DMS53 treated with DMSO at 0.1 percent for 48 hours (cell line): ENCODE results near the gene JAML.

Experiments
- DNase-seq: peaks from one replicate; lab custom pipeline; 2025; ENCODE audit not compliant: unreplicated experiment; lab: John Stamatoyannopoulos, UW

Gene JAML

DNA sequence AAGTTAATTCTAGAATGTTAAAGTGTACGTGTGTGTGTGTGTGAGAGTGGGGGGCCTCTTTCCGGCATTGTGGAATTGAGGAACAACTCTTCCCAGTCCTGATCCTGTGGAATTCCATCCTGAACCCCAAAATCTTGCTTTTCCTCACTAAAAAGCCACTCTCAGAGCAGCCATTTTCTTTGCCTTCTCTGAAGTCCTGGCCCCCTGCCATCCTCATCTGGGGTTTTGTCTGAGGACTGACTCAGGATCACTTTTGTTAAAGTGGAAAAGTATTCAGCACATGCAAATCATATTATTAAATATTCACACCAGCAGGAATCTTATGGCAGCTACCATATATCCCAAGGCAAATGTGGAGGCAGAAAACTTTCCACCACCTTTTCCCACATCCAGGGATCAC, 76.0 kb downstream of the JAML start:
- DNase-seq, result no peak

DNA sequence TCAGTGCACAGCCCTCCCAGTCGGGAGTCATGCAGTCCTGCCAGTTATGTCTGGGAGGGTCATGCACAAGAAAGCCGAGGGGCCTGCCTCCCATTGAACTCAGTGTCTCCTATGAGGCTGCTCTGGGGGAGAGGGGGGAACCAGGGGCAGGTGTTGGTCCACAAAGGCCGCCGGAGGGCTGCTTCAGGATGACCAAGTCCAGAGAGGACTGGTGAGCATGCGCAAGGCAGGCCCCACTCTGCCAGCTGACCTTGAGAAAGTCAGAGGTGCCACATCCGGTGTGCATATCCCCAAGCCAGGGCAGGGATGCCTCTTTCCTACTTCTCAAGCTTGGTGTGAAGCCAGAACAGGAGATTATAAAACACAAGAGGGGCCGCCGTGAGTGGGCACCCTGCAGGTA, 76.6 kb downstream of the JAML start:
- DNase-seq, result no peak

DNA sequence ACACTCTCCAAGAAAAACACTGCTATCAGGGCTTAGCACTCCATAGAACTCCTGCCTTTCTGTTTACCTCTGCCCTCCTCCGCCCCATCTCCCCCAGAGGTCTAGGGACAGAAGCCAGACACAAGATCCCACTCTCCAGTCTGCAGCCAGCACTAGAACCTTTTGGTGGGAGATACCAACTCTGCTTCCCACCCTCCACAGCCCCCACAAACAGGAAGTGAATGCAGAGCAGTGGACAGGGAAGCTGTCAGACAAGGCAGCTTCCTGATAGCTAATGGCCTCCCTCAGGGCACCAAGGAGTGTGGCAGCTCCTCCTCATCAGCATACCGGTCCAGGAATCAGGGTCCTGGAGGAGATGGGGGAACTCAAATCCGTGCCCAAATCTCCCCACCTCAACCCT, 77.3 kb downstream of the JAML start:
- DNase-seq, result no peak

DNA sequence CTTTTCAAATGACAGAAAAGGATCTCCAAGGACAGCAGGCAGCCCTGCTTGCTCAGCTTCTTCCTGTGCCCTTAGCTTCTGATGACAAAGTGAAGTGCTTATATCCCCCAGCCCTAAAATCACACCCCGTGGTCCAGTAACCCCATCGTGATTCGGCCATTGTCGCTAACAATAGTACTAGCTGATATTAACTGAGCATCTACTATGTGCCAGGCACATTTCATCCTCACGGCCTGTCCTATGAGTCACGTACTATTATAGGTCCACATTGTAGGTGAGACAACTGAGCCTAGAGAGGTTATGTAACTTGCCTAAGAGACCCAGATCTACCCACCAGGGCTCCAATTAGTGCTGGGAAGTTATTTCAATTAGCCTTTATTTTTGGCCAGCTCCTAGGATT, 78.3 kb downstream of the JAML start:
- no peak for DNase-seq

DNA sequence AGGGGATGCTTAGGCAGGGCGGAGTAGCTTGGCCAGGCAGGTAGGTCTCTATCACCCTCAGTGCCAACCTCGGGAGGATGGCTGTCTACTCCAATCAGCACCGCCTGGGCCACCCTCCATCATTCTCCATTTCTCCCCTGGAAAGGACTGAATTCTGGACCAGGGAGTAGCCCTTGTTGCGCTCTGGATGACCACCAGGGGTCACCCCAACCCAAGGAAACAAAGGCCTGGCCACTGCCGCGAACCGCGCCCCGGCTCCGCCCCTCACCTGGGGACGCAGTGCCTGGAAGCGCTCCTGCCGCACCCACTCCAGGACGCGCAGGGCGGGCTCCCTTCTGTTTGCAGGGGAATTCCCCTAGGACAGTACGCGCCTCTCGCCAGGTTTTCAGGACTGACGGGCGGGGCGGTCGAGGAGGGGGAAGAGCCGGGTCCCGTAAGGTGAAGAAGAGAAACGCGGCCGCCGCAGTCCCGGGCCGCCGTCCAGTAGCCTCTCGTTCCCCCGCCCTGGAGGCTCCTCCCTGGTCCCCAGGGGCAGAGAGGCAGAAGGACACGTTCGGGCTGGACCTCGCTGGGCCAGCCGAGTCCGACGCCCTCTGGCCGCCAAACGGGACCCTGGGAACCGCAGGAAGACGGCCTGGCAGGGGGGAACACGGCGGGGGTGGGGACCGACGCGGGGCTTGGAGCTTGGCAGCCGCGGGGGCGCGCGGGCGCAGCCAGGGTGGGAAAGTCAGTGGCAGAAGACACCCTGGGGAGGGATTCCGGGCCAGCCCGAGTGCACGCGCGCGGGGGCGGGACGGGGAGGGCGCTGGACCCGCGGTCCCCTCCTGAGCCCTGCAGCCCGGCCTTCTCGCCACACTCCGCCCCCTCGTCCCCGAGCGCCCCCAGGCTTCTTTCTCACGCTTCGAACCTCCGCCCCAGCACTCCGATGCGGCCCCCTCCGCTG, 79.3 kb downstream of the JAML start:
- peak; percentile 85 for DNase-seq

DNA sequence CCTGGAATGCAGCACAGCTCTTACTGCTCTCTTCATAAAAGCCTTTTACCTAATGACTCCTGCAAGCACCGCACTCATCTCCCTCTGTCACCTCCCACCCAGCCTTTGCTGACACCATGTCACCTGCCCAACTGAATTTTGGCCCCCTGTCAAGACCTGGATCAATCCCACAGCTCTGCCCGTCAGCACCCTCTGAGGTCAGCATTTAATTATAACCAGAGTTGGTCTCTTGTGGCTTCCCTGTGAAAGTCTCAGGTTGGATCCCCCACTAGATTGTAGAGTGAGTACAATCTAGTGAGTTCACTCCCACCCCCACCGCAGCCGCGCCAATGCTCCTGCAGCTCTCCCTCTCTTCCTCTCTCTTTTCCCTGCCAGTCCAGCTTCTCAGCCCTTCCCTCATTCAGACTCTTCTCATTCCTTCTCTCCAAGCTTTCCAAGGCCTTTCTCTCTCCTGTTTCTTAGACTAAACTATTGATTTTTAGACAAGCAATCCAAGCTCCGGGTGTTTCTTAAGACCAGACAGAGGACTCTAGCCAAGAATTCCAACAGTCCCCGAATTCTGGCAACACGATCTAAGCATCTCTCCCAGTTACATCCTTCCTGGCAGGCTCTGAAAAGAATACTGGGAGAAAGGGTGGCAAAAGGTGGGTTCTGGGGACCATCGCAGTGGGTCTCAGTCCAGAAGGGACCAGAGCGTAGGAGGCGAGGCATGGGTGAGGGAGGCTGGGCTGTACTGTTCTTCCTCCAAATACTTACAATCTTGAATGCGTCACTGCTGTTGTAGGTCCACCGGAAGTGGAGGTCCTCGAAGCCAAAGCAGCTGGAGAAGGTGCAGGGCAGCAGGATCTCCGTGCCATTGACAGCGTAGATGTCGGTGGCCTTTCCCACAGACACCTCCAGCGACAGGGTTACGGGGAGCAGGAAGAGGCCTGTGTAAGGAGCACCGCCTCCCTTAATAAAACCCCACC, 80.2 kb downstream of the JAML start:
- DNase-seq, result no peak
